Neuronal stem cell (in vitro differentiated cells): ENCODE results near the gene TGFB1.
"Not testable (repeated sequence)": the region's sequence is repeated elsewhere in the genome, so short reads cannot be mapped to it uniquely, and the experiment has no call there.

ENCODE experiments used
- DNase-seq: peaks from one replicate; pipeline ENCODE4 v3.0.0-alpha.2; 2013; ENCODE audit warnings: low spot score
- H2AFZ ChIP-seq: one replicate; pipeline ENCODE4 v1.6.1; 2013; ENCODE audit warnings: mild to moderate bottlenecking, low read length, inconsistent platforms
- H2AK5ac ChIP-seq: 2 replicates; pipeline ENCODE4 v1.6.1; 2013; ENCODE audit warnings: low read depth, mild to moderate bottlenecking, inconsistent platforms, low read length, moderate library complexity, mixed read lengths
- H2BK120ac ChIP-seq: 2 replicates; pipeline ENCODE4 v1.6.1; 2013; ENCODE audit warnings: low read depth, mild to moderate bottlenecking, inconsistent platforms, low read length, moderate library complexity, mixed read lengths
- H2BK12ac ChIP-seq: one replicate; pipeline ENCODE4 v1.6.1; 2013; ENCODE audit warnings: low read length, inconsistent platforms
- H2BK15ac ChIP-seq: 2 replicates; pipeline ENCODE4 v1.6.1; 2013; ENCODE audit warnings: mild to moderate bottlenecking, low read length, inconsistent platforms, mixed read lengths
- H2BK5ac ChIP-seq: one replicate; pipeline ENCODE4 v1.6.1; 2013; ENCODE audit warnings: inconsistent platforms, mild to moderate bottlenecking, low read length, moderate library complexity
- H3K14ac ChIP-seq: one replicate; pipeline ENCODE4 v1.6.1; 2013; ENCODE audit warnings: low read length, inconsistent platforms
- H3K18ac ChIP-seq: 2 replicates; pipeline ENCODE4 v1.6.1; 2013; ENCODE audit warnings: low read length, inconsistent platforms
- H3K23ac ChIP-seq: 2 replicates; pipeline ENCODE4 v1.6.1; 2013; ENCODE audit warnings: low read depth, mild to moderate bottlenecking, mixed read lengths, low read length, inconsistent platforms; ENCODE audit not compliant: poor library complexity
- H3K27ac ChIP-seq: replicated peaks from 3 replicates; pipeline ENCODE4 v1.5.1; 2013; ENCODE audit warnings: low read length, inconsistent platforms
- H3K27me3 ChIP-seq, 3 experiments: 2 replicates each; pipeline ENCODE4 v1.6.1; 2013; ENCODE audit warnings: low read length in 3 of 3, mild to moderate bottlenecking in 2 of 3, inconsistent platforms in 1 of 3, low read depth in 1 of 3, mixed read lengths in 1 of 3, moderate library complexity in 1 of 3; ENCODE audit not compliant: control insufficient read depth in 3 of 3, insufficient read depth in 3 of 3
- H3K36me3 ChIP-seq, 2 donors: replicated peaks in 1 of 2; 2 replicates each; pipeline ENCODE4 v1.6.1; 2013; ENCODE audit warnings: low read length in 2 of 2; ENCODE audit not compliant: control insufficient read depth in 2 of 2, insufficient read depth in 2 of 2
- H3K4ac ChIP-seq: 2 replicates; pipeline ENCODE4 v1.6.1; 2013; ENCODE audit warnings: inconsistent platforms, mild to moderate bottlenecking, low read length, moderate library complexity
- H3K4me1 ChIP-seq, 2 donors: 1 replicate in 1 of 2; 2 replicates in 1 of 2; pipeline ENCODE4 v1.6.1; 2013; ENCODE audit warnings: low read length in 2 of 2, low read depth in 1 of 2; ENCODE audit not compliant: control insufficient read depth in 2 of 2, insufficient read depth in 1 of 2
- H3K4me2 ChIP-seq: one replicate; pipeline ENCODE4 v1.6.1; 2013; ENCODE audit warnings: mild to moderate bottlenecking, low read length, inconsistent platforms; ENCODE audit not compliant: insufficient read depth, poor library complexity, severe bottlenecking
- H3K4me3 ChIP-seq, 2 donors: 2 replicates each; pipeline ENCODE4 v1.5.1; 2013; ENCODE audit warnings: low read length in 2 of 2, mild to moderate bottlenecking in 2 of 2, inconsistent platforms in 1 of 2, moderate library complexity in 1 of 2
- H3K79me1 ChIP-seq: one replicate; pipeline ENCODE4 v1.6.1; 2013; ENCODE audit warnings: low read depth, mild to moderate bottlenecking, inconsistent platforms, low read length, moderate library complexity
- H3K9ac ChIP-seq: one replicate; pipeline ENCODE4 v1.6.1; 2013; ENCODE audit warnings: mild to moderate bottlenecking, low read depth, low read length, inconsistent platforms; ENCODE audit not compliant: poor library complexity
- H3K9me3 ChIP-seq, 2 donors: replicated peaks in 1 of 2; 2 replicates each; pipeline versions ENCODE3 to v1.6.1; 2013; ENCODE audit warnings: low read length in 2 of 2, mild to moderate bottlenecking in 2 of 2, inconsistent platforms in 1 of 2, low read depth in 1 of 2, mixed read lengths in 1 of 2, moderate library complexity in 1 of 2; ENCODE audit not compliant: control insufficient read depth in 2 of 2, insufficient read depth in 1 of 2
- H4K8ac ChIP-seq: one replicate; pipeline ENCODE4 v1.6.1; 2013; ENCODE audit warnings: low read depth, mild to moderate bottlenecking, inconsistent platforms, low read length, moderate library complexity
- H4K91ac ChIP-seq: one replicate; pipeline ENCODE4 v1.6.1; 2013; ENCODE audit warnings: low read length, low read depth, mild to moderate bottlenecking, inconsistent platforms; ENCODE audit not compliant: poor library complexity
- WGBS, 2 donors: extraction: QIAGEN DNeasy Blood & Tissue Kit; methylation state at CpG; one replicate each; pipeline ENCODE4 v1.1.7; 2013; ENCODE audit warnings: missing lambda C conversion rate in 2 of 2, mixed read lengths in 1 of 2; ENCODE audit not compliant: insufficient read length in 2 of 2, insufficient replicate concordance in 1 of 2; ENCODE audit errors: extremely low coverage in 2 of 2; 5-methylcytosine and 5-hydroxymethylcytosine counted together

Gene TGFB1

DNA sequence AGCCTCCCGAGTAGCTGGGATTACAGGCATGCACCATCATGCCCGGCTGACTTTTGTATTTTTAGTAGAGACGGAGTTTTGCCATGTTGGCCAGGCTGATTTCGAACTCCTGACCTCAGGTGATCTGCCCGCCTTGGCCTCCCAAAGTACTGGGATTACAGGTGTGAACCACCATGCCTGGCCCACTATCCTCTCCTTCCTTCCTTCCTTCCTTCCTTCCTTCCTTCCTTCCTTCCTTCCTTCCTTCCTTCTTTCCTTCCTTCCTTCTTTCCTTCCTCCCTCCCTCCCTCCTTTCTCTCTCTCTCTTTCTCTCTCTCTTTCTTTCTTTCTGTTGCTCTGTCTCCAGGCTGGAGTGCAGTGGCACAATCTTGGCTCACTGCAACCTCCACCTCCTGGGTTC, 17.4 kb upstream of the TGFB1 start:
- DNase-seq, H4K91ac ChIP-seq: not testable (repeated sequence)
- no CpG with 5 or more reads among the region's 5 CpGs for WGBS, 2 donors

DNA sequence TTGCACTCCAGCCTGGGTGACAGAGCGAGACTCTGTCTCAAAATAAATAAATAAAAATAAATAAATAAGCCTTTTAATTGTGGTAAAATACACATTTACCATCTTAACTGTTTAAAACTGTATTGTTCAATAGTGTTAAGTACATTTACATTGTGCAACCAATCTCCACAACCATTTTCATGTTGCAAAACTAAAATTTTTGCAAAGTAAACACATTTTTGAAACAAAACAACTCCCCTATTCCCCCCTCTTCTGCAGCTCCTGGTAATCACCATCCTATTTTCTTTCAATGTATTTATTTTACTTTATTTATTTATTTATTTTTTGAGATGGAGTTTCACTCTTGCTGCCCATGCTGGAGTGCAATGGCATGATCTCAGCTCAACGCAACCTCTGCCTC, 16.0 kb upstream of the TGFB1 start:
- no peak for DNase-seq
- Histone ChIP-seq H2AFZ (no peak overlapping the region), H3K9ac (no peak overlapping the region), H2BK15ac (no peak overlapping the region), H3K79me1 (peaks cover 8% of the 10 kb centered on the region), H3K4me1 (no peaks in the 10 kb centered on the region), H3K4me3 (no peak overlapping the region), H3K9me3 (no peaks in the 10 kb centered on the region), H2BK120ac (no peak overlapping the region), H3K18ac (no peak overlapping the region), H2BK12ac (no peak overlapping the region), H3K27ac (no peak overlapping the region), H3K14ac (no peak overlapping the region), H4K8ac (no peak overlapping the region), H3K27me3 (no peaks in the 10 kb centered on the region), H3K23ac (no peak overlapping the region), H2AK5ac (no peak overlapping the region), H3K4ac (no peak overlapping the region), H3K36me3 (peaks cover 0 to 8% of the 10 kb centered on the region in 2 donors), H3K4me2 (no peak overlapping the region), H4K91ac (no peak overlapping the region), H2BK5ac (no peak overlapping the region)
- WGBS, 2 donors: no CpG with 5 or more reads among the region's 2 CpGs

More for the DNA sequence above, 17.4 kb upstream of the TGFB1 start:
- H3K36me3 ChIP-seq: peaks cover 0 to 11% of the 10 kb centered on the region in 2 donors
- H4K8ac ChIP-seq, H3K9me3 ChIP-seq, H3K9ac ChIP-seq, H2BK5ac ChIP-seq, H3K79me1 ChIP-seq, H3K4ac ChIP-seq, H3K27me3 ChIP-seq, H2BK120ac ChIP-seq, H2BK15ac ChIP-seq, H2AK5ac ChIP-seq, H3K4me2 ChIP-seq, H3K4me3 ChIP-seq, H2AFZ ChIP-seq, H3K14ac ChIP-seq, H3K18ac ChIP-seq, H3K23ac ChIP-seq, H2BK12ac ChIP-seq, H3K4me1 ChIP-seq, H3K27ac ChIP-seq: not testable (repeated sequence)

DNA sequence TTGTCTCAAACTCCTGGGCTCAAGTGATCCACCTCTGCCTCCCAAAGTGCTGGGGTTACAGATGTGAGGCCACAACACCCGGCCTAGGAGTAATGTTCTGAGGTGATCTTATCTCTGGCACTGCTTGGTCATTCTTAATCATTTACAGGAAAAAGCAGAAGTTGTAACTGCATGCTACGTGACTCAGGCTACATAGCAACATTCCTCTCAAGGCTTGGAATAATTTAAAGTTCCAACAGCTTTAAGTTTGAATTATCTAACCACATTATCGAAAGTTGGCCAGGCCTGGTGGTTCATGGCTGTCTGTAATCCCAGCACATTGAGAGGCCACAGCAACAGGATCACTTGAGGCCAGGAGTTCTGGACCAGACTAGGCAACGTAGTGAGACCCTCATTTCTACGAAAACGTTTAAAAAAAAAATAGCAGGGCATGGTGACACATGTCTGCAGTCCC, 14.2 kb upstream of the TGFB1 start:
- DNase-seq: no peak
- Histone ChIP-seq H3K14ac (no peak overlapping the region), H3K36me3 (peaks cover 0 to 8% of the 10 kb centered on the region in 2 donors), H3K27me3 (no peaks in the 10 kb centered on the region), H2BK5ac (no peak overlapping the region), H3K23ac (no peak overlapping the region), H3K27ac (no peak overlapping the region), H3K4ac (no peak overlapping the region), H2BK15ac (no peak overlapping the region), H3K9me3 (no peaks in the 10 kb centered on the region), H3K18ac (no peak overlapping the region), H2AK5ac (no peak overlapping the region), H3K79me1 (peaks cover 8% of the 10 kb centered on the region), H2BK12ac (no peak overlapping the region), H3K4me2 (no peak overlapping the region), H4K8ac (no peak overlapping the region), H4K91ac (no peak overlapping the region), H3K4me3 (no peak overlapping the region), H3K9ac (no peak overlapping the region), H3K4me1 (peaks cover 4 to 5% of the 10 kb centered on the region in 2 donors), H2AFZ (no peak overlapping the region), H2BK120ac (no peak overlapping the region)
- no CpG with 5 or more reads among the region's 6 CpGs for WGBS, 2 donors

DNA sequence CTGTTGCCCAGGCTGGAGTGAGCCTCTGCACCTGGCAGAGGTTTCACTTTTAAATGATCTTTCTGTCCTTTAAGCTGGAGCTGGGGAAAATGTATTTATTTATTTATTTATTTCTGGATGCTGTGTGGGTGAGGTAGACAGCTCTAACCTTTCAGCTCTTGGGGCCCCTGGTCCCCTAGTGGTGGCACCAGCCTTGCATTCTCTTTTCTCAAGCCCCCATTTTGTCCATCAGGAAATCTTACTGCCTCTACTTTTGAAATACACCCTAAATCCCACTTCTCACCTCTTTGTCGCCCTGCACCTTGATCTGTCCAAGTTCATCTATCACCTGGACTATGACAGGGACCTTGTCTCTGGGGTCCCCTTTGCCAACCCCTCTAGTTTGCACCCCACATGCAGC, 12.4 kb upstream of the TGFB1 start:
- Histone ChIP-seq H3K23ac (no peak overlapping the region), H3K4ac (no peak overlapping the region), H3K27me3 (no peaks in the 10 kb centered on the region), H4K91ac (no peak overlapping the region), H2BK120ac (no peak overlapping the region), H2AK5ac (no peak overlapping the region), H2BK12ac (no peak overlapping the region), H3K9ac (no peak overlapping the region), H2BK15ac (no peak overlapping the region), H3K4me2 (no peak overlapping the region), H3K4me3 (no peak overlapping the region), H2AFZ (no peak overlapping the region), H3K9me3 (no peaks in the 10 kb centered on the region), H3K14ac (no peak overlapping the region), H3K79me1 (peaks cover 8% of the 10 kb centered on the region), H3K27ac (no peak overlapping the region), H3K4me1 (peaks cover 4 to 5% of the 10 kb centered on the region in 2 donors), H3K18ac (no peak overlapping the region), H4K8ac (no peak overlapping the region), H2BK5ac (no peak overlapping the region), H3K36me3 (peaks cover 0 to 13% of the 10 kb centered on the region in 2 donors)
- no CpG with 5 or more reads among the region's 1 CpG for WGBS, 2 donors
- no peak for DNase-seq
